Common myeloid progenitor, CD34-positive (primary cell): ENCODE data around the gene CCDC81.
"Not testable (repeated sequence)": the region's sequence is repeated elsewhere in the genome, so short reads cannot be mapped to it uniquely, and the experiment has no call there.

Experiments used
- CTCF ChIA-PET: fragments of 350-600 bp; sonication (Branson Sonifier 250); formaldehyde crosslinking; loops from one replicate; lab custom pipeline; 2021; ENCODE audit warnings: antibody characterized with exemption; lab: Charles Lee
- POLR2A ChIA-PET: fragments of 350-600 bp; sonication (Branson Sonifier 250); formaldehyde crosslinking; loops from one replicate; lab custom pipeline; 2021; ENCODE audit warnings: antibody characterized with exemption; lab: Charles Lee
- DNase-seq, 3 donors: peaks; one replicate each; pipeline versions ENCODE4 v3.0.0 to v3.0.0-alpha.2; 2013
- H3K27ac ChIP-seq, 2 experiments: 1 replicate in 1 of 2; 2 replicates in 1 of 2; pipeline ENCODE4 v1.7.0; 2013; ENCODE audit warnings: inconsistent platforms in 2 of 2, low read length in 2 of 2, mild to moderate bottlenecking in 2 of 2, low read depth in 1 of 2, moderate library complexity in 1 of 2; ENCODE audit not compliant: severe bottlenecking in 2 of 2, insufficient read depth in 1 of 2, poor library complexity in 1 of 2
- H3K27me3 ChIP-seq, 5 experiments: replicated peaks in 2 of 5; 1 replicate in 3 of 5; 2 replicates in 2 of 5; pipeline versions ENCODE4 v1.6.1 to v1.7.0; 2013; ENCODE audit warnings: low read length in 4 of 5, mild to moderate bottlenecking in 2 of 5, moderate library complexity in 2 of 5, inconsistent platforms in 1 of 5; ENCODE audit not compliant: insufficient read depth in 5 of 5, control insufficient read depth in 4 of 5
- H3K36me3 ChIP-seq, 4 experiments: 1 replicate in 2 of 4; 2 replicates in 2 of 4; pipeline versions ENCODE4 v1.6.1 to v1.7.0; 2013; ENCODE audit warnings: low read length in 3 of 4, control low read depth in 1 of 4, mild to moderate bottlenecking in 1 of 4; ENCODE audit not compliant: control insufficient read depth in 4 of 4, insufficient read depth in 4 of 4
- H3K4me1 ChIP-seq, 4 experiments: 1 replicate in 3 of 4; 2 replicates in 1 of 4; pipeline versions ENCODE4 v1.6.1 to v1.7.1; 2013; ENCODE audit warnings: low read length in 3 of 4, mild to moderate bottlenecking in 3 of 4, control low read depth in 1 of 4, inconsistent platforms in 1 of 4, moderate library complexity in 1 of 4; ENCODE audit not compliant: control insufficient read depth in 4 of 4, insufficient read depth in 4 of 4; ENCODE audit errors: control extremely low read depth in 1 of 4
- H3K4me3 ChIP-seq, 7 experiments: 1 replicate in 4 of 7; 2 replicates in 3 of 7; pipeline versions ENCODE4 v1.5.1 to v1.7.0; 2013; ENCODE audit warnings: mild to moderate bottlenecking in 7 of 7, low read length in 6 of 7, moderate library complexity in 6 of 7, inconsistent platforms in 2 of 7, low read depth in 2 of 7, control low read depth in 1 of 7; ENCODE audit not compliant: insufficient read depth in 4 of 7, control insufficient read depth in 1 of 7; ENCODE audit errors: extremely low read depth in 1 of 7
- H3K9me3 ChIP-seq, 5 experiments: 1 replicate in 4 of 5; 2 replicates in 1 of 5; pipeline versions ENCODE4 v1.6.1 to v1.7.1; 2013; ENCODE audit warnings: low read length in 4 of 5, mild to moderate bottlenecking in 2 of 5, inconsistent platforms in 1 of 5, low read depth in 1 of 5, moderate library complexity in 1 of 5; ENCODE audit not compliant: control insufficient read depth in 4 of 5, insufficient read depth in 2 of 5; ENCODE audit errors: control extremely low read depth in 1 of 5
- WGBS: methylation state at CpG from one replicate; pipeline ENCODE4 v1.1.5; 2013; ENCODE audit not compliant: insufficient coverage; 5-methylcytosine and 5-hydroxymethylcytosine counted together

The CCDC81 gene

DNA sequence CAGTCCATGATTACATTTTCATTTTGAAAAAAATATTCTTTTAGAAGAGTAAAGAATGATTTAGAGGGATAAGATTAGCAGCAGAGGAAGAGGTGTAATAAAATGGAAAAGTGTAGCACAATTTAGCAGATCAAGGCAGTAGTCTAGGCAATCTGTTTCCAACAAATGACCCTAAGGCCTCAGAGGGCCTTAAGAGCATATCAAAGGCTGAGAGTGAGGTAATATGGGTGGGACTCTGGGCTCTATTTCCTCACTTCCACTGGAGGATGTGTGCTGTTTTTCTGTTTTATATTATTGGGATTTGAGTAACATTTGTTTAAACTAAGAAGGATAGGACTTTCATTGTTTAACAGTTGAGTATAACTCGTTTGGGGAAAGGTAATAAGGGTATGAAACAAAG lies 28.8 kb downstream of the CCDC81 start:
- Histone ChIP-seq H3K36me3 (no peaks in the 10 kb centered on the region), H3K27ac (no peak overlapping the region), H3K4me1 (no peaks in the 10 kb centered on the region), H3K27me3 (no peaks in the 10 kb centered on the region), H3K9me3 (no peaks in the 10 kb centered on the region), H3K4me3 (no peak overlapping the region)
- CTCF ChIA-PET = no interaction called here
- no peak for DNase-seq
- 90% methylated on average over 1 of the region's 1 CpG for WGBS
- POLR2A ChIA-PET = no interaction called here

GRCh38 chr11:86408845-86409244 lies 34.2 kb downstream of the CCDC81 start:
- Histone ChIP-seq H3K4me3 (no peak overlapping the region), H3K4me1 (no peaks in the 10 kb centered on the region), H3K27ac (no peak overlapping the region), H3K27me3 (no peaks in the 10 kb centered on the region), H3K9me3 (no peaks in the 10 kb centered on the region), H3K36me3 (no peaks in the 10 kb centered on the region)
- no peak for DNase-seq
- ChIA-PET POLR2A (interaction anchor here (0.7 kb wide), 1 partner anchor 1060 kb away, joined by 5 read pairs; no protein-coding TSS in a partner anchor), CTCF (interaction anchor here (0.7 kb wide), 1 partner anchor 813 kb away, joined by 3 read pairs; no protein-coding TSS in a partner anchor)

DNA sequence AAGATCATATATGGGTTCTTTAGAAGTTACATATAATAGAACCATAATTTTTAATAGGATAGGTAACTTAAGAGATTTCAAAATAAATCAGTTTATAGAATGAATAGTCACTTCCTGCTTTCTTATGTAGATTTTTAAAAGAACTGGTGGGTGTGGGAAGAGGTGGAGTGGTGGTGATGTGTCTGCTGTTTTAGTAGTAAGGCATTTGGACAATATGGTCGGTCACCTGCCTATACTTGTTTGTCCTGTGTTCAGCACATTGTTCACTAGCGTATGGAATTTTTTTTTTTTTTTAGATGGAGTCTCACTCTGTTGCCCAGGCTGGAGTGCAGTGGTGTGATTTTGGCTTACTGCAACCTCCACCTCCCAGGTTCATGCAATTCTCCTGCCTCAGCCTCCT lies 39.3 kb downstream of the CCDC81 start:
- no peak overlapping the region for H3K4me3 ChIP-seq
- H3K27me3 ChIP-seq = no peaks in the 10 kb centered on the region
- CTCF ChIA-PET = no interaction called here
- no CpG with 5 or more reads among the region's 2 CpGs for WGBS
- POLR2A ChIA-PET = no interaction called here
- H3K9me3 ChIP-seq = no peaks in the 10 kb centered on the region
- H3K27ac ChIP-seq = no peak overlapping the region
- H3K36me3 ChIP-seq = no peaks in the 10 kb centered on the region
- no peaks in the 10 kb centered on the region for H3K4me1 ChIP-seq
- no peak for DNase-seq

DNA sequence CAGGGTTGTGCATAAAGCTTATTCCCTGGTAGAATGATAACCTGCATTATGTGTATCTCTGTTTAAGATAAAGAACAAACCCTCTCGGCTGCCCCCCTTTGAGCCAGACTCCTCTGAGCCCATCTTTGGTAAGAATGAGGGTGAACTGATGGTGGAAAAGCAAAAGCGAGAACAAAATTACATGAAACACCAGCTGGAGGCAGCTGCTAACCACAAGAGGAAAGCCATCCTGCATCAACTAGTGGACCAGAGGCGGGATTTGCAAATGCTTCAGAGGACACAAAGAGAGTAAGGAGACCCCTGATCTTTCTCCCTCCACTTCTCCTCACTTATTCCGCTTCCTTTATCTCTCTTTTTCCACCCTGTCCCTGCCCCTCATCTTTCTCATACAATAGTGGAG lies 40.3 kb downstream of the CCDC81 start:
- ChIA-PET CTCF (no interaction called here), POLR2A (no interaction called here)
- 93% methylated on average over 2 of the region's 4 CpGs for WGBS

GRCh38 chr11:86416494-86416893 lies 41.8 kb downstream of the CCDC81 start:
- Histone ChIP-seq H3K27ac (no peak overlapping the region), H3K27me3 (no peaks in the 10 kb centered on the region), H3K9me3 (no peaks in the 10 kb centered on the region), H3K36me3 (no peaks in the 10 kb centered on the region), H3K4me3 (no peak overlapping the region), H3K4me1 (no peaks in the 10 kb centered on the region)
- no peak for DNase-seq
- ChIA-PET POLR2A (no interaction called here), CTCF (no interaction called here)
- WGBS = no CpG with 5 or more reads among the region's 1 CpG

More for the DNA sequence above, 40.3 kb downstream of the CCDC81 start:
- no peak for DNase-seq
- Histone ChIP-seq H3K4me1 (no peaks in the 10 kb centered on the region), H3K27ac (no peak overlapping the region), H3K9me3 (no peaks in the 10 kb centered on the region), H3K36me3 (no peaks in the 10 kb centered on the region), H3K4me3 (no peak overlapping the region), H3K27me3 (no peaks in the 10 kb centered on the region)

DNA sequence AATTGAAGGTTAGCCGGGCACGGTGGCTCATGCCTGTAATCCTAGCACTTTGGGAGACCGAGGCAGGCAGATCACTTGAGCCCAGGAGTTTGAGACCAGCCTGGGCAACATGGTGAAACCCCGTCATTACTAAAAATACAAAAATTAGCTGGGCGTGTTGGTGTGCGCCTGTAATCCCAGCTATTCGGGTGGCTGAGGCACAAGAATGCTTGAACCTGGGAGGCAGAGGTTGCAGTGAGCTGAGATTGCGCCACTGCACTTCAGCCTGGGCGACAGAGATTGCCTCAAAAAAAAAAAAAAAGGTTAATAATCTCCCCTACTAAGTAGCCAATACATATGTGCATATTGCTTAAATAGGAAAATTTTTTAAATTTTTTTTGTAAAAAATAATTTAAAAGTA lies 42.3 kb downstream of the CCDC81 start:
- H3K36me3 ChIP-seq, CTCF ChIA-PET, POLR2A ChIA-PET, DNase-seq, H3K27ac ChIP-seq, H3K4me1 ChIP-seq, H3K4me3 ChIP-seq, H3K27me3 ChIP-seq, H3K9me3 ChIP-seq: not testable (repeated sequence)
- 96% methylated on average over 6 of the region's 9 CpGs for whole genome bisulfite sequencing

DNA sequence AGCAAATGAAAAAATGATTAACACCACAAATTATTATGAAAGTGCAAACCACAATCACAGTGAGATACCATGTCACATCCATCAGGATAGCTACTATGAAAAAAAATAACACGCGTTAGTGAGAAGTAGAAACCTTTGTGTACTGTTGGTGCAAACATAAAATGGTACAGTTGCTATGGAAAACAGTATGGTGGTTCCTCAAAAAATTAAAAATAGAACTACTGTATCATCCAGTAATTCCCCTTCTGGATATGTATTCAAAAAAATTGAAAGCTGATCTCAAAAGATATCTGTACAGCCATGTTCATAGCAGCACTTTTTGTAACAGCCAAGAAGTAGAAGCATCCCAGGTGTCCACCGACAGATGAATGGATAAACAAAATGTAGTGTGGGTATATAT lies 43.4 kb downstream of the CCDC81 start:
- Histone ChIP-seq H3K4me3 (no peak overlapping the region), H3K27ac (no peak overlapping the region), H3K9me3 (no peaks in the 10 kb centered on the region), H3K36me3 (no peaks in the 10 kb centered on the region), H3K4me1 (no peaks in the 10 kb centered on the region), H3K27me3 (no peaks in the 10 kb centered on the region)
- WGBS = no CpG with 5 or more reads among the region's 3 CpGs
- DNase-seq = peak in 2 of 3 donors; percentile 5 to 16
- ChIA-PET POLR2A (no interaction called here), CTCF (no interaction called here)
